ENCODE results near the gene PHLDA1.
A peak's percentile ranks its signal among the peaks of the same experiment; 100 is the strongest.

PHLDA1 gene

GRCh38 chr12:76060111-76060510, 28.5 kb upstream of the PHLDA1 start:
- peaks cover 84% of the 10 kb centered on the region for H3K36me3 ChIP-seq (ENCODE audit: control insufficient read depth, low read depth, low read length)
- H3K4me3 ChIP-seq (ENCODE audit: low read length) = no peak overlapping the region
- H3K27ac ChIP-seq (ENCODE audit: low read length) = no peak overlapping the region
- H3K9me3 ChIP-seq (ENCODE audit: control insufficient read depth, low read depth, low read length) = no peaks in the 10 kb centered on the region
- H3K27me3 ChIP-seq (ENCODE audit: control insufficient read depth, insufficient read depth, low read length) = no peaks in the 10 kb centered on the region
- no peak overlapping the region for H3K9ac ChIP-seq (ENCODE audit: low read length)
- H3K4me1 ChIP-seq (ENCODE audit: control insufficient read depth, low read depth, low read length) = peaks cover 11% of the 10 kb centered on the region

GRCh38 chr12:76057326-76057725, 25.8 kb upstream of the PHLDA1 start:
- H3K27ac ChIP-seq (ENCODE audit: low read length) = no peak overlapping the region
- peaks cover 90% of the 10 kb centered on the region for H3K36me3 ChIP-seq (ENCODE audit: control insufficient read depth, low read depth, low read length)
- no peaks in the 10 kb centered on the region for H3K9me3 ChIP-seq (ENCODE audit: control insufficient read depth, low read depth, low read length)
- no peaks in the 10 kb centered on the region for H3K27me3 ChIP-seq (ENCODE audit: control insufficient read depth, insufficient read depth, low read length)
- H3K9ac ChIP-seq (ENCODE audit: low read length) = no peak overlapping the region
- H3K4me1 ChIP-seq (ENCODE audit: control insufficient read depth, low read depth, low read length) = peaks cover 13% of the 10 kb centered on the region
- no peak overlapping the region for H3K4me3 ChIP-seq (ENCODE audit: low read length)

GRCh38 chr12:76055393-76055792, 23.8 kb upstream of the PHLDA1 start:
- Histone ChIP-seq H3K36me3 (ENCODE audit: control insufficient read depth, low read depth, low read length) (peaks cover 90% of the 10 kb centered on the region), H3K4me1 (ENCODE audit: control insufficient read depth, low read depth, low read length) (peaks cover 13% of the 10 kb centered on the region), H3K9ac (ENCODE audit: low read length) (no peak overlapping the region), H3K27me3 (ENCODE audit: control insufficient read depth, insufficient read depth, low read length) (no peaks in the 10 kb centered on the region), H3K4me3 (ENCODE audit: low read length) (peak overlapping the region; percentile 8), H3K27ac (ENCODE audit: low read length) (no peak overlapping the region), H3K9me3 (ENCODE audit: control insufficient read depth, low read depth, low read length) (no peaks in the 10 kb centered on the region)

- Histone ChIP-seq H3K9me3 (ENCODE audit: control insufficient read depth, low read depth, low read length) (no peaks in the 10 kb centered on the region), H3K27ac (ENCODE audit: low read length) (no peak overlapping the region), H3K36me3 (ENCODE audit: control insufficient read depth, low read depth, low read length) (peaks cover 87% of the 10 kb centered on the region), H3K9ac (ENCODE audit: low read length) (no peak overlapping the region), H3K4me3 (ENCODE audit: low read length) (no peak overlapping the region), H3K4me1 (ENCODE audit: control insufficient read depth, low read depth, low read length) (no peaks in the 10 kb centered on the region), H3K27me3 (ENCODE audit: control insufficient read depth, insufficient read depth, low read length) (no peaks in the 10 kb centered on the region)
These were observed 18.1 kb upstream of the PHLDA1 start for GRCh38 chr12:76049575-76050251.

- H3K9me3 ChIP-seq (ENCODE audit: control insufficient read depth, low read depth, low read length) = no peaks in the 10 kb centered on the region
- H3K27ac ChIP-seq (ENCODE audit: low read length) = no peak overlapping the region
- H3K4me1 ChIP-seq (ENCODE audit: control insufficient read depth, low read depth, low read length) = no peaks in the 10 kb centered on the region
- H3K27me3 ChIP-seq (ENCODE audit: control insufficient read depth, insufficient read depth, low read length) = no peaks in the 10 kb centered on the region
- no peak overlapping the region for H3K9ac ChIP-seq (ENCODE audit: low read length)
- H3K36me3 ChIP-seq (ENCODE audit: control insufficient read depth, low read depth, low read length) = peaks cover 68% of the 10 kb centered on the region
- H3K4me3 ChIP-seq (ENCODE audit: low read length) = no peak overlapping the region
These were observed 16.2 kb upstream of the PHLDA1 start for GRCh38 chr12:76047742-76048141.

GRCh38 chr12:76047060-76047459, 15.5 kb upstream of the PHLDA1 start:
- H3K27ac ChIP-seq (ENCODE audit: low read length) = no peak overlapping the region
- peaks cover 61% of the 10 kb centered on the region for H3K36me3 ChIP-seq (ENCODE audit: control insufficient read depth, low read depth, low read length)
- H3K9ac ChIP-seq (ENCODE audit: low read length) = no peak overlapping the region
- no peaks in the 10 kb centered on the region for H3K27me3 ChIP-seq (ENCODE audit: control insufficient read depth, insufficient read depth, low read length)
- H3K4me1 ChIP-seq (ENCODE audit: control insufficient read depth, low read depth, low read length) = no peaks in the 10 kb centered on the region
- no peaks in the 10 kb centered on the region for H3K9me3 ChIP-seq (ENCODE audit: control insufficient read depth, low read depth, low read length)
- H3K4me3 ChIP-seq (ENCODE audit: low read length) = no peak overlapping the region

- no peaks in the 10 kb centered on the region for H3K27me3 ChIP-seq (ENCODE audit: control insufficient read depth, insufficient read depth, low read length)
- H3K27ac ChIP-seq (ENCODE audit: low read length) = no peak overlapping the region
- no peaks in the 10 kb centered on the region for H3K9me3 ChIP-seq (ENCODE audit: control insufficient read depth, low read depth, low read length)
- no peak overlapping the region for H3K4me3 ChIP-seq (ENCODE audit: low read length)
- H3K4me1 ChIP-seq (ENCODE audit: control insufficient read depth, low read depth, low read length) = peaks cover 3% of the 10 kb centered on the region
- H3K36me3 ChIP-seq (ENCODE audit: control insufficient read depth, low read depth, low read length) = peaks cover 26% of the 10 kb centered on the region
- H3K9ac ChIP-seq (ENCODE audit: low read length) = no peak overlapping the region
These were observed 11.8 kb upstream of the PHLDA1 start for GRCh38 chr12:76043377-76043776.

- Histone ChIP-seq H3K4me3 (ENCODE audit: low read length) (no peak overlapping the region), H3K27ac (ENCODE audit: low read length) (no peak overlapping the region), H3K4me1 (ENCODE audit: control insufficient read depth, low read depth, low read length) (peaks cover 13% of the 10 kb centered on the region), H3K27me3 (ENCODE audit: control insufficient read depth, insufficient read depth, low read length) (no peaks in the 10 kb centered on the region), H3K9me3 (ENCODE audit: control insufficient read depth, low read depth, low read length) (no peaks in the 10 kb centered on the region), H3K36me3 (ENCODE audit: control insufficient read depth, low read depth, low read length) (peaks cover 18% of the 10 kb centered on the region), H3K9ac (ENCODE audit: low read length) (no peak overlapping the region)
These were observed 10.6 kb upstream of the PHLDA1 start for GRCh38 chr12:76042147-76042546.

GRCh38 chr12:76041406-76041805, 9.8 kb upstream of the PHLDA1 start:
- H3K27ac ChIP-seq (ENCODE audit: low read length) = no peak overlapping the region
- peaks cover 13% of the 10 kb centered on the region for H3K4me1 ChIP-seq (ENCODE audit: control insufficient read depth, low read depth, low read length)
- peaks cover 13% of the 10 kb centered on the region for H3K36me3 ChIP-seq (ENCODE audit: control insufficient read depth, low read depth, low read length)
- H3K4me3 ChIP-seq (ENCODE audit: low read length) = no peak overlapping the region
- no peaks in the 10 kb centered on the region for H3K27me3 ChIP-seq (ENCODE audit: control insufficient read depth, insufficient read depth, low read length)
- H3K9ac ChIP-seq (ENCODE audit: low read length) = no peak overlapping the region
- H3K9me3 ChIP-seq (ENCODE audit: control insufficient read depth, low read depth, low read length) = no peaks in the 10 kb centered on the region

GRCh38 chr12:76040461-76040860, 8.9 kb upstream of the PHLDA1 start:
- H3K4me1 ChIP-seq (ENCODE audit: control insufficient read depth, low read depth, low read length) = peaks cover 13% of the 10 kb centered on the region

GRCh38 chr12:76038176-76038575, 6.6 kb upstream of the PHLDA1 start:
- Histone ChIP-seq H3K27ac (ENCODE audit: low read length) (no peak overlapping the region), H3K9ac (ENCODE audit: low read length) (no peak overlapping the region), H3K36me3 (ENCODE audit: control insufficient read depth, low read depth, low read length) (no peaks in the 10 kb centered on the region), H3K4me3 (ENCODE audit: low read length) (no peak overlapping the region), H3K27me3 (ENCODE audit: control insufficient read depth, insufficient read depth, low read length) (no peaks in the 10 kb centered on the region), H3K9me3 (ENCODE audit: control insufficient read depth, low read depth, low read length) (no peaks in the 10 kb centered on the region), H3K4me1 (ENCODE audit: control insufficient read depth, low read depth, low read length) (peaks cover 24% of the 10 kb centered on the region)

More at GRCh38 chr12:76040461-76040860, 8.9 kb upstream of the PHLDA1 start:
- Histone ChIP-seq H3K4me3 (ENCODE audit: low read length) (no peak overlapping the region), H3K9ac (ENCODE audit: low read length) (no peak overlapping the region), H3K36me3 (ENCODE audit: control insufficient read depth, low read depth, low read length) (peaks cover 9% of the 10 kb centered on the region), H3K27ac (ENCODE audit: low read length) (no peak overlapping the region), H3K9me3 (ENCODE audit: control insufficient read depth, low read depth, low read length) (no peaks in the 10 kb centered on the region), H3K27me3 (ENCODE audit: control insufficient read depth, insufficient read depth, low read length) (no peaks in the 10 kb centered on the region)

Data from iPS-18a (cell line).